NCI-H2081 treated with DMSO at 0.1 percent for 48 hours (cell line): ENCODE measurements around the gene COX7B.
"Not testable (repeated sequence)": the region's sequence is repeated elsewhere in the genome, so short reads cannot be mapped to it uniquely, and the experiment has no call there.

ENCODE experiments used
- DNase-seq: peaks from one replicate; lab custom pipeline; 2025; lab: John Stamatoyannopoulos, UW

Gene COX7B, protein sequence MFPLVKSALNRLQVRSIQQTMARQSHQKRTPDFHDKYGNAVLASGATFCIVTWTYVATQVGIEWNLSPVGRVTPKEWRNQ

DNA sequence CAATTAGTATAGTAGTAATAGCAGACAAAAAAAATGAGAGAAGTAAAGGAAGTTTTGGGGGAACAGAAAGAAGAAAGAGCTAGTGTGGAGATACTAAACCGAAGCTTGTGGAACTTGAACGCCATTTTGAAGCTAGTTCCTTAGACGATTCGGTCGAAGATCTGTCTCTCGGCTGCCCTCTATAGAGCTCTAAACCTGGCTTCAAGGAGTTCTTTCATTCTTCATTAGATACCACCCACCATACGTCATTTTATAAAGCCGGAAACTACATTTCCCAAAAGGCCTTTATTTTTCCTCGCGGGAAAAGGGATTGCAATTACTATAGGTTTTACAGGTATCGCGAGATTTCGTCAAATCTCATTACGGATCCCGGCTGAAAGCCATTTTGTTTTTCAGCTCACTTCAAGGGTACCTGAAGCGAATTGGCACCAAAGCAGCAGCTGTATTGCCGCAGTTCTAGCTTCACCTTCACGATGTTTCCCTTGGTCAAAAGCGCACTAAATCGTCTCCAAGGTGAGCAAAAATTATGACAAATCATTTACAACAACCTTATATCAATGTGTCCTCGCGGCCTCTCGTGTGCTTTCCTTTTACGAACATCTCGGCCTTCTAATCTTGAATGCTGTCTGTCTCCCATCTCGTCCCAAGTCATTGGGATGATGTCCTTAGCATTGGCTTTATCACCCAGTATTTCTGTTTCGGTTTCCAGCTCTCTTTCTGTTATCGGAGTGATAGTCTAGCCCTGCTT is at the start of gene COX7B:
Gene COX7B, plus strand, starts transcription at position 388 of the 748 bp plus-strand sequence. Its CDS starts 86 bp downstream, at position 474.
- DNase-seq: peak; percentile 96

DNA sequence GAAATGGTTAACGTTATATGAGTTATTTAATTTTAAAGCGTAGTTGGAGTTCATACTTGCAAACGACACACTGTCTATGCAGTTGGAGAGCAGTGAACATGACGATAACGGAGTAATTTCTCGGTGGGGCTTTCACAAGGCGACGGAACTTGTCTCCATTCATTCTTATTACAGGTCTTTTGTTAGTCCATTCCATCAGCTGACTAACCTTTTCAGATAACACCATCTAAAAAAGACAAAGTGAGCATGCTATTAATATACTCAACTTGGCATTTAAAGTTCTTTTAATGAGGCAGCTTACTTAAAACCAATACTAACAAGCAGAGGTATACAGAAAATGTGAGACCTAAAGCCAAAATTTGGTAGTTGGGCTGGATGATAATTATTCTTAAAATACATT is 23.9 kb upstream of the COX7B start:
- DNase-seq: no peak

DNA sequence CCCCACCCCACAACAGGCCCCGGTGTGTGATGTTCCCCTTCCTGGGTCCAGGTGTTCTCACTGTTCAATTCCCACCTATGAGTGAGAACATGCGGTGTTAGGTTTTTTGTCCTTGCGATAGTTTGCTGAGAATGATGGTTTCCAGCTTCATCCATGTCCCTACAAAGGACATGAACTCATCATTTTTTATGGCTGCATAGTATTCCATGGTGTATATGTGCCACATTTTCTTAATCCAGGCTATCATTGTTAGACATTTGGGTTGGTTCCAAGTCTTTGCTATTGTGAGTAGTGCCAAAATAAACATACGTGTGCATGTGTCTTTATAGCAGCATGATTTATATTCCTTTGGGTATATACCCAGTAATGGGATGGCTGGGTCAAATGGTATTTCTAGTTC is 17.9 kb upstream of the COX7B start:
- not testable (repeated sequence) for DNase-seq

DNA sequence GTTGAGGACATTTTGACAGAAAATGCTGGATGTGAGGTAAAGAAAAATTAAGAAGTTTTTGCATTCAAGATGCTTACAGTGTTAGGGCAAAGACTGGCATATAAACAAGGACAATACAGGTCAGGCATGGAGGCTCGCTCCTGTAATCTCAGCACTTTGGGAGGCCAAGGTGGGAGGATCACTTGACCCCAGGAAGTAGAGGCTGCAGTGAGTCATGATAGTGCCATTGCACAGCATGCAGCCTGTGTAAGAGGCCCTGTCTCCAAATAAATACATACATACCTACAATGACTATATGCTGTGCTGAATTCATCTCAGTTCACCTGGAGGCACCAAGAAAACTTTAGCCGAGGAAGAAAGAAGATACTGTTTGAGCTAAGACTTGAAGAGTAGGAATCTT is 6.4 kb upstream of the COX7B start:
- DNase-seq: no peak

DNA sequence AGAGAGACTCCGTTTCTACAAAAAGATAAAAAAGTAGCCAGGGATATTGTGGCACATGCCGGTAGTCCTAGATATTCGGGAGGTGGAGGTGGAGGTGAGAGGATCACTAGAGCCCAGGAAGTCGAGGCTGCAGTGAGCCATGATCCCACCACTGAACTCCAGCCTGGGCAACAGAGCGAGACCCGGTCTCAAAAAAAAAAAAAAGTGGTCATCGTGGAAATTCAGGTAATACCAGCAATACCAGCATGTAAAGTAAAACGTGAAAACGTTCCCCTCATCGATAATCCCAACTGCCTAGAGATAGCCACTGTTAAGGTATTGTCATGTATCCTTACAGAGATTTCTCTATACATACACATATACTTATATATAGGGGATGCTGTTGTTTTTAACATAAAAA is 5.6 kb upstream of the COX7B start:
- no peak for DNase-seq

DNA sequence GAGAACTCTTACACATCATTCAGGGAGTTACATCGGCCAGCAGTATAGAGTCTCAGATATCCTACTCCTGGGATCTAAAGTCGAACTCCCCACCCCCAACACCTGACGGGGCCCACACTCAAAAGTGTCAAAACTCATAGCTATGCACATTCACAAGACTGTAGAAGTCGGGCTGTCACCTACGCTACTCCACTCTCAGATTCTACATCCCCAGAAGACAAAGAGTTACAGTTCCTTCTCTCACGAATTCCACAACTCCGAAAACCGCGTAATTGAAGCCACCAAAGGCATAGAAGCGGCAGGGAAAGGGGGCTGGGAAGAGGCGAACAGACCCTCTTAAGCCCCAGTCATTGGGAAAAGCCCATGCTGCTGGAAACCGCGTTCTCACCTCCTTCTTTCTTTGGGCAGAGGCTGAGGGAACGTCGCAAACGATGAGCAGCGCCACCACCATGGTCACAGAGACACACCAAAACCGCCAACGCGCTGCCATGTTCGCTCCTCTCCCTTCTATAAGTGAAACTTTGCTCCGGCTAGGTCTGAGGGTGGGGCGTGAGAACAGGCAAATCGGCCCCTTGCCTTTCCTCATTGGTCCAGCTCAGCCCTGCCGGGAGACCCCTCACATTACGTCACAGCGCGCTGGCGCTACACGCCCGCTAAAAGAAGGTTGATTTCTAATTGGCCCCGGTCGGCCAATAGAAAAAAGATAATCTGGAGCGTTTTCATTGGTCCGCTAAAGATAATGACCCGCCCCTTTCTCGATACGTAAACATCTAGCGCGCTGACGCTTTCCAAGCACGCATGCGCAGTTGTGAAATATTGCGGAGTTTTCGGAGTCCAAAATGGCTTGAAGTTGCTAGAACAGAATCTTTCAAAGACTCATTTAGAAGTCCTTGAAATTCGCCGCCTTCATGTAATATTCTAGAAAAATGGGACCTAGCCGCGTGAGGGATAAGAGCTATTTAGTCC is 4.1 kb upstream of the COX7B start, which contains the start of gene MAGT1:
Gene MAGT1, minus strand, starts transcription at position 515 of the 966 bp plus-strand sequence. Its CDS starts 25 bp downstream, at position 490.
- peak; percentile 91 for DNase-seq

DNA sequence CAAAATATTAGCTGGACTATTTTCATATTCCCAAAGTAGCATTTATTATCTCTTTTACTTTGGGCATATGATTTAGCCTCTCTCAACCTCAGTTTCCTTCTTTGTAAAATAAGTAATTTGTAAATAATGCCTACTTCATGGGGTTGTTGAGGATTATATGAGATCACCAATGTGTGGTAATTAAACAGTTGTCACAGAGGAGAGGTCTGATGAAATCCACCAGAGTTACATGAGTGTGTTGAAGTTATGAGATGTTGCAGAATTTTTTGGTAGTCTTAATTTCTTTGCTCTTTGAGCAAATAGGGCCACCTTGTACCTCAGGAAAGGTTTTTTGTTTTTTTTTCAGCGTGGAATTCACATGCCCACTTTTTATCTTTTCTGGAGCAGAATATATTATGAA is 1.4 kb downstream of the COX7B start:
- DNase-seq: no peak

DNA sequence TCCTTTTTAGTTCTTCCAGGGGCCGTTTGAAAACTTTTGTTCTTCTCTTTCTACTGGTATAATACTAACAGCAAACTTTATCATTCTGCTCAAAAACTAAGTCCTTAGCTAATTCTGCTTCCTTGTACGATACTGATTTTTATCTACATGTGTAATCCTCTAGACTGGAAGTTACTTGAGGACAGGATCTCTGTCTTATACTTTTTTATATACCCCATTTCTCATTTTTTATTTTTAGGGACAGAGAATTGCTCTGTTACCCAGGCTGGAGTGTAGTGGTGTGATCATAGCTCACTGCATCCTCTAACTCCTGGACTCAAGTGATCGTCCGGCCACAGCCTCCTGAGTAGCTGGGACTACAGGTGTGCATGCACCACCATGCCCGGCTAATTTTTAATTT is 2.2 kb downstream of the COX7B start:
- no peak for DNase-seq

DNA sequence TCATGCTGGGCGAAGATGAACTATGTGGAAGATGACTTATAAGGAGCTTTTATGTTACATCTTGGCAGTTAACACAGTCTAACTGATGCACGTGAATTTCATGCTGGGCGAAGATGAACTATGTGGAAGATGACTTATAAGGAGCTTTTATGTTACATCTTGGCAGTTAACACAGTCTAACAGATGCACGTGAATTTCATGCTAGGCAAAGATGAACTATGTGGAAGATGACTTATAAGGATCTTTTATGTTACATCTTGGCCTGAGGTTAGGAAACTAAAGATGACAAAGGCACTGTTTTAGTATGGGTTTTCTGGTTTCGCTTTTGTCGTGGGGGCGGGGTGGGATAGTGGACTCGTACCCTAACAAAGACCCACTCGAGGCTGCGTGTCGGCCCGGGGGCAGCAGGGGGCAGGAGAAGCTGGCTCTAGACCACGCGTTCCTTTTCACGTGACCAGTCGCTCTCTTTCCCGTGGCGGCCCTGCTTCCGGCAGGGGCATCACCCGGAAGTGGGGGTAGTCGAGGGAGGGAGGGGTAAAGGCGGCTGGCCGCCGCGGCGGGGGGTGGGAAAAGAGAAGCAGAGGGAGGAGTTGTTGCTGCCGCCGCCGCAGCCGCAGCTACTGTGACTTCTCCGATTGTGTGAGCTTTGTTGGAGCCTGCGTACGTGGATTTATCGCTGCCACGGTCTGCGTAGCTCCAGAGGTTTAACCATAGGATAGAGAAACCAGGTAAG is 11.0 kb downstream of the COX7B start, which contains the start of gene ATP7A:
Gene ATP7A, plus strand, starts transcription at position 586 of the 733 bp plus-strand sequence. CDS start 60,949 bp downstream, outside the sequence.
- peak; percentile 50 for DNase-seq

DNA sequence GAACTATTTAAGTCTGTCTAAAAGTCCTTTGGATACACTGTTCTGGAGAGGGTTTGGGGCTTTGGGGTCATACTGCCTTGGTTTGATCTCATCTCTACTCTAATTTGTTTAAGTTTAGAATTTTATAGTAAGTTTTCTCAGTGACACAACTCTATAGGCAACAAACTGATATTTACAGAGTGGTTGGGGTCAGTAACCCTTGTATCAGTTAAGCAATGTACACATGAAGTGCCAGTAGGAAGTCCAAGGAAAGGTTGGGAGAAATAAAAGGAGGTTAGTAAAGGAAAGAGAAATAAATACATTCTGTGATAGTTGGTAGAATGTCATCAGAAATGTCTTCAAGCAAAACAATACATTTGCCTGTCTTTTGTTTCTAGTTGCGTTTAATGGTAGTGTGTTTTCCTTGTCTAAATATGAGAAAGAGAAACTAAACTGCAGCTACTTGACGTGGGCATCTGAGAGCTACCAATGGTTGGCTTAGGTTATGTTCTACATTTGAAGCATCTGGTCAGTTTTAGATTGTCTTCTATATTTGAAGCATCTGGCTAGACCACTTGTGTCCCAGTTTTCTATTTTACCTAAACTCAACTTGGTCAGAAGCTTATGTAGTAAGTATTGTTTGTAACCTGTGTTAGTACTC is 18.1 kb downstream of the COX7B start:
- DNase-seq: no peak

DNA sequence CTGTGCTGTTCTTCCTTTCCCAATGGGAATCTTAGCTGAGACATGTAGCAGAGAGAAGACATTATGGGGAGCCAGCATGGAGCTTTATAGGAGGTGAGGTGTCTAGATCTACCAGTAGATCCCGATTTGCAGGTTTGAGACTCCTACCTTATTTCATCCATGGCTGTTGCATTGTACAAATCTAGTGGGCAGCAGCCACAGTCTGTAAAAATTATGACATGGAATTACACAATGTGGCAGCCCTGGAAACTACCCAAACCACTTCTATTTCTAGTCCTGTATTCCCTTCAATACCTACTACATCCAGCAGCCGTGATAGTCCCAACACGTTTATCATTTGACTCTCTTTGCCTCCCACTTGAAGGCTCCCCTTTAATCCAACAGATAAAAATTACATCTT is 19.3 kb downstream of the COX7B start:
- no peak for DNase-seq

DNA sequence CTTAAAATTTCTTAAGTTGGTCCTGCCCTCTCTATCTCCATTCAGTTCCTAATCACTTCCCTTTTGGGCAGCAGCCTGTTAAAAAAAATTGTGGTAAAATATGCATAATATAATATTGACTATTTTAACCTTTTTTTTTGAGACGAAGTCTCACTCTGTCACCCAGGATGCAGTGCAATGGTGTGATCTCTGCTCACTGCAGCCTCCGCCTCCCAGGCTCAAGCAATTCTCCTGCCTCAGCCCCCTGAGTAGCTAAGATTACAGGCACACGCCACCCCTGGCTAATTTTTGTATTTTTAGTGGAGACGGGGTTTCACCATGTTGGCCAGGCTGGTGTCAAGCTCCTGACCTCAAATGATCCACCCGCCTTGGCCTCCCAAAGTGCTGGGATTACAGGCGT is 20.1 kb downstream of the COX7B start:
- DNase-seq: not testable (repeated sequence)

DNA sequence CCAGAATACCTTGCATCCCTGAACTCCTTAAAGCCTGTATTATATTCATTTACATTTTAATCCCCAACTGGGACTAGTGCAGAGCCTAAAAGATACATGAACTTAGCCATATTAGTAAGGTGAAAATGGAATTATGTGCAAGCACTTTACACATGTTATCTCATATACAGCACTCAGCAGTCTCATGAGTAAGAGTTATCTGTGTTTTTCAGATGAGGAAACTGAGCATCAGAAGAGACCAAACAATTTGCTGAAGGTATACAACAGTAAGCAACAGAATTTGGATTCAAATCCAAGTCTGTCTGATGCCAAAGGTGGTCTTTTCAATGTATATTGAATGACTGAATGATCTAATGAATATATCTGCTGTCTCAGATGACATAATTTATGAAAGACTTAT is 23.5 kb downstream of the COX7B start:
- DNase-seq: no peak

DNA sequence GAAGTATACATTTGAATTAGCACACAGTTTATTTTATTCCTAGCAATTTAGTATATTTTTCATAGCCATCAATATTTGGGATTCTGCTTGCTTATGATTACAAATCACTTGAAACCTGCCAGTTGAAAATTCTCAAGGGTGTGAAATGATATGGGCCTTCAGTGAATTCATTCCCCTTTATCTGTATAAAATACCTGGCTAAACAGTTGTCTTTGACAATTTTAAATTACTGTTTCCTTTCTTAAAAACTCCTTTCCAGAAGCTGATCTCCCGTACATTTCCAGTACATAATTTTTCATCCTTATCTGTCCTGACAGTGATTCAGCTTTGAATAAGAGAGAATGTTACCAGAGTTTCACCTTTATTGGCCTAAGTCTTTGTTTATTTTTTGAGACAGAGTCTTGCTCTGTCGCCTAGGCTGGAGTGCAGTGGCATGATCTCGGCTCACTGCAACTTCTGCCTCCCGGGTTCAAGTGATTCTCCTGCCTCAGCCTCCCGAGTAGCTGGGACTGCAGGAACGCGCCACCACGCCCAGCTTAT is 25.1 kb downstream of the COX7B start:
- no peak for DNase-seq

DNA sequence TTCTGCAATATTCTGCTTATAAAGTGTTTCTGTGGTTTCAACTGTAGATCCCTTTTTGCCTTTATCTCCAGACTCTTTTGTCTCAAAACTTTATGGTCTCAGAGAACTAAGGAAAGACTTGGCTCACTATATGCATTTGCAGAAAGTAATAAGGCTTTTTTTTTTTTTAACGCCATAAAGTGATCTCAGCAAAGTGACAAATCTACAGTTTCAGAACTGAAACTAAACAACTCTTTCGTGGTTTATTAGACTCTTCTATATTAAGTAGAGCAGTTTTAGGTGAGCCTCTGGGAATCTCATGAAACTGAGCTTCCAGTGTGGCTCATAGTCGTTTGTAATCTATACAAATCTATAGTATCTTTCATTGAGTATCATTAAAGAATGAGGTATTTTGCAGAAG is 26.5 kb downstream of the COX7B start:
- DNase-seq: no peak

DNA sequence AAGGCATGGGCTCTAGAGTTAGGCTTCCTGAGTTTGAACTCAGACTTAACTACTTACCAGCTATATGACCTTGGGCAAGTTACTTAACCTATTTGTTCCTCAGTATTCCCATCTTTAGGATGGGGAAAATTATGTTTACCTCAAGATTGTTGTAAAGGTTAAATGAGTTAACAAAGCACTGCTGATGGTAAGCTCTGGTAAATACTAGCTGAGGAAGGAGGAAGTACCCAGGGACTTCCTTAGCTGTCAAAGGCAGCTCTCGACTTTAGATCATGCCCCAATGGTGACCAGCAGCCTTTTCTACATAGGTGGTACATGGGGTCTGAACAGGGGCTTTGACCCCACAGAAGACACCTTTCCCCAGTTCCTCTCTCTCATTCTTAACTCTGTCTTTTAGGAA is 31.3 kb downstream of the COX7B start:
- DNase-seq: no peak

DNA sequence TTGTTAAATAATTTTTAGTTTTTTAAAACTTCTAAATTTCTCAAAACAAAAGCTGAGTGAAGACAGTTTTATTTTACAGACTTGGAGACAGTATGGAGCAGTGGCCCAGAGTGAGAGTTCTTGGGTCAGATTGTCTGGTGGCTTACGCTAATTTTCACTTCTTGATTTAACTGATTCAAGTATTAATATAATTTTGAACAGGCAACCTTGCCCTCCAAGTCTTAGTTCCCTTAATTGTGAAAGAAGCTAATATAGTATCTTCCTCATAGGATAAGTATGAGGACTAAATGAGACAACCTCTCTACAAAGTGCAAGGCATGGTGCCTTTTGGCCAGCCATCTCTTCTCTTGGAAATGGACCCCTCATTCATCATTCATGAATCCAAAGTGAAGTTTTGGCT is 36.6 kb downstream of the COX7B start:
- no peak for DNase-seq

DNA sequence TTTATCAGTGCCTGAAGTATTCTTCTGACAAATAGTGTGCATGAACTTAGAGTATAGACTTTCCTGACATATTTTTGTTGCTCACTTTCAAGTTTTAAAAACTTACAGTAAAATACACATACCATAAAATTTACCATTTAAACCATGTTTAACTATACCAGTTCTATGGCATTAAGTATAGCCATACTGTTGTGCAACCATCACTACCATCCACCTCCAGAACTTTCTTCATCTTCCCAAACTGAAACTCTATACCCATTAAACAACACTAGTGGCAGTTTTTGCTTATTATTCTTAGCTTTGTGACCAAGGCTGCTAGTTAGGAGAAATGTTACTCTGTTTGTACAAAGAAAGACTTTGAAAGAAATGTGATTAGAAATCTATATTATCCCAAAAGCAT is 37.0 kb downstream of the COX7B start:
- DNase-seq: no peak

DNA sequence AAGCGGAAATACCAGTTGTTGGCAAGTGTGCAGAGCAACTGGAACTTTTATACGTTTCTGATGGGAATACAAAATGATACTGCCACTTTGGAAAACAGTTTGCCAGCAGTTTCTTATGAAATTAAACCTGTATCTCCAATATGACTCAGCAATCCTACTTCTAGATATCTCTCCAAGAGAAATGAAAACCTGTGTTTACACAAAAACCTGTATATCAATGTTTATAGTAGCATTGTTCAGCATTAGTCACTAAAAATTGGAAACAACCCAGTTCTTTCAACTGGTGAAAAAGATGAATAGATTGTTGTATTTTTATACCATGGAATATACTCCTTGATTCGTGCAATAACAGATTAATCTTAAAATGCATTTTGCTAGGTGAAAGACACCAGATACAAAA is 38.0 kb downstream of the COX7B start:
- DNase-seq: no peak

DNA sequence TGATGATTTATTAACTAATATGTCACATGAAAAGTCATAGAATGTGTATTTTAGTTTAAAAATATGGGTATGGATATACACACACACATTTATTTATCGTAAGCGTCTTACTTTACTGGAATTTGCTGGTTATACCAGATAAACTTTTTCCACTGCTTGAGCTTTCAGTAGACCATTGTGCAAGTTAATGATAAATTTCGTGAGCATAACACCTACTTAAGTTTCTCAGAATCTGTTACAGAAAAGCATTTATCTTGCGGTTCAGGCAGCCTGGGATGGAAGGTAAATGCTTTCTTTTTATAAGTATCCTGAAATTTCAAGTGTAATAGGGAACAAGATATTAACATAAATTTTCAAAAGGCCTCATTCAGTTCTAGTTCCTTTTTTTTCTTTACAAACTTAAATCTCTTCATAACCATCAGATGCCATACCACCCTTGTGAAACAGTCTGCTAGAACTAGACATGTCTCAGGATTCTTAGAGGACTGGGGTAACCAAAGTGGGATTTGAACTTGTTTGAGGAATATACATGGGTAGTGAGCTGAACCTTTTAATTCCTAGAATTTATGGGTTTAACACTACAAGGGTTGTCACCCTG is 38.9 kb downstream of the COX7B start:
- DNase-seq: no peak

DNA sequence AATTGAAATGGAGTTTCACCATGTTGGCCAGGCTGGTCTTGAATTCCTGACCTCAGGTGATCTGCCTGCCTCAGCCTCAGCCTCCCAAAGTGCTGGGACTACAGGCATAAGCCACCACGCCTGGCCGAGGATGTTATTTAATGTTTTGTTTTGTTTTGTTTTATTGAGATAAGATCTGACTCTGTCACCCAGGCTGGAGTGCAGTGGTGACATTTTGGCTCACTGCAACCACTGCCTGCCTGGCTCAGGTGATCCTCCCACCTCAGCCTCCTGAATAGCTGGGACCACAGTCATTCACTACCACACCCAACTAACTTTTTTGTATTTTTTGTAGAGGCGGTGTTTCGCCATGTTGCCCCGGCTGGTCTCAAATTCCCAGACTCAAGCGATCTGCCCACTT is 45.8 kb downstream of the COX7B start:
- DNase-seq: not testable (repeated sequence)
